GM12878 (cell line): ENCODE data around the gene LY6G5C. TPM values are rescaled to one million over a fixed set of nuclear protein-coding genes. Genes with fewer than 3 reads are reported as not detected.

Experiments used
- ATF3 ChIP-seq: IDR thresholded peaks from 2 replicates; pipeline ENCODE4 v1.6.1; 2011; ENCODE audit warnings: low read depth, mild to moderate bottlenecking, low read length, moderate library complexity, borderline replicate concordance; ENCODE audit errors: extremely low read depth
- DPF2 ChIP-seq: fragments of 450-650 bp; IDR thresholded peaks from 2 replicates; pipeline ENCODE4 v1.6.1; 2017; ENCODE audit warnings: mild to moderate bottlenecking
- ESRRA ChIP-seq: IDR thresholded peaks from 2 replicates; pipeline ENCODE4 v1.6.1; 2012; ENCODE audit warnings: mild to moderate bottlenecking, low read length, improper control_type of control experiment
- MYB ChIP-seq: fragments of 150-350 bp; IDR thresholded peaks from 2 replicates; pipeline ENCODE4 v1.6.1; 2014; ENCODE audit warnings: mild to moderate bottlenecking, low read depth, low read length, borderline replicate concordance
- NFXL1 ChIP-seq: fragments of 450-650 bp; IDR thresholded peaks from 2 replicates; pipeline ENCODE4 v1.6.1; 2017; ENCODE audit warnings: antibody characterized with exemption, mild to moderate bottlenecking, borderline replicate concordance
- NFYB ChIP-seq: IDR thresholded peaks from 2 replicates; pipeline ENCODE4 v1.6.1; 2011; ENCODE audit warnings: low read depth, mild to moderate bottlenecking, low read length, improper control_type of control experiment, moderate library complexity; ENCODE audit not compliant: insufficient read depth
- POU2F2 ChIP-seq: IDR thresholded peaks from 3 replicates; pipeline ENCODE4 v1.6.1; 2011; ENCODE audit warnings: low read depth, mild to moderate bottlenecking, low read length, borderline replicate concordance
- SIN3A ChIP-seq: IDR thresholded peaks from 2 replicates; pipeline ENCODE4 v1.6.1; 2012; ENCODE audit warnings: low read depth, low read length, improper control_type of control experiment
- SP1 ChIP-seq: IDR thresholded peaks from one replicate; pipeline ENCODE4 v1.6.1; 2011; ENCODE audit warnings: low read depth, low read length
- SPI1 ChIP-seq: IDR thresholded peaks from 2 replicates; pipeline ENCODE4 v1.6.1; 2011; ENCODE audit warnings: low read depth, mild to moderate bottlenecking, low read length, moderate library complexity, borderline replicate concordance; ENCODE audit not compliant: insufficient read depth
- TCF12 ChIP-seq: IDR thresholded peaks from 2 replicates; pipeline ENCODE4 v1.6.1; 2011; ENCODE audit warnings: low read depth, mild to moderate bottlenecking, low read length
- ZNF384 ChIP-seq: IDR thresholded peaks from 2 replicates; pipeline ENCODE4 v1.6.1; 2012; ENCODE audit warnings: low read depth, mild to moderate bottlenecking, low read length, improper control_type of control experiment, borderline replicate concordance
- ZZZ3 ChIP-seq: IDR thresholded peaks from 2 replicates; pipeline ENCODE4 v1.6.1; 2011; ENCODE audit warnings: low read depth; ENCODE audit not compliant: control insufficient read depth, insufficient read length
- polyA plus RNA-seq, 11 experiments: library from polyadenylated mRNA; depleted of rRNA in 4 of 11; unstranded in 6 of 11; stranded (reverse) in 5 of 11; fragments of >200 nt; fragmentation: Nextera tagmentation in 4 of 11; fragmentation: Illumina TruSeq in 1 of 11; extraction: Ambion mirVana in 4 of 11; extraction: Trizol in 1 of 11; gene quantifications; 1 replicate in 1 of 11; 2 replicates in 10 of 11; pipeline versions ENCODE4 v1.2.1 to v1.2.3, GENCODE V29; 2011 to 2016; ENCODE audit warnings: inconsistent platforms in 2 of 11, missing spikeins in 2 of 11, low read depth in 1 of 11
- total RNA-seq, 4 experiments: library from RNA; depleted of rRNA in 3 of 4; stranded (reverse); fragments of >200 nt in 3 of 4; fragmentation: Illumina TruSeq in 1 of 4; extraction: Trizol in 1 of 4; gene quantifications; 2 replicates each; pipeline versions ENCODE4 v1.2.1 to v1.2.3, GENCODE V29; 2013 to 2021
- TF ChIP-seq, protein P1 (sequence below): fragments of 450-650 bp; IDR thresholded peaks from 2 replicates; pipeline ENCODE4 v1.6.1; 2017; ENCODE audit warnings: mild to moderate bottlenecking, low read depth, inconsistent platforms; ENCODE audit not compliant: poor library complexity, severe bottlenecking
- TF ChIP-seq, protein P2 (sequence below): fragments of 450-650 bp; IDR thresholded peaks from 2 replicates; pipeline ENCODE4 v1.6.1; 2016; ENCODE audit warnings: mild to moderate bottlenecking
- TF ChIP-seq, protein P3 (sequence below): fragments of 450-650 bp; IDR thresholded peaks from 2 replicates; pipeline ENCODE4 v1.6.1; 2018; ENCODE audit warnings: borderline replicate concordance, mild to moderate bottlenecking; ENCODE audit not compliant: partially characterized antibody
- TF ChIP-seq, protein P4 (sequence below): fragments of 450-650 bp; IDR thresholded peaks from 2 replicates; pipeline ENCODE4 v1.6.1; 2017; ENCODE audit warnings: mild to moderate bottlenecking, moderate library complexity
- TF ChIP-seq, protein P5 (sequence below): fragments of 450-650 bp; IDR thresholded peaks from 2 replicates; pipeline ENCODE4 v1.6.1; 2014; ENCODE audit warnings: mild to moderate bottlenecking

Gene LY6G5C
- total and polyA plus RNA-seq, 10 of the 15 experiments (the other 5 are each of a cell fraction or from before 2014, with no cell fraction given): 0.76 to 6.1 (median 1.7) TPM

GRCh38 chr6:31729515-31729978, 48.7 kb upstream of the LY6G5C start (continued):
- TF ChIP-seq, protein P1, sequence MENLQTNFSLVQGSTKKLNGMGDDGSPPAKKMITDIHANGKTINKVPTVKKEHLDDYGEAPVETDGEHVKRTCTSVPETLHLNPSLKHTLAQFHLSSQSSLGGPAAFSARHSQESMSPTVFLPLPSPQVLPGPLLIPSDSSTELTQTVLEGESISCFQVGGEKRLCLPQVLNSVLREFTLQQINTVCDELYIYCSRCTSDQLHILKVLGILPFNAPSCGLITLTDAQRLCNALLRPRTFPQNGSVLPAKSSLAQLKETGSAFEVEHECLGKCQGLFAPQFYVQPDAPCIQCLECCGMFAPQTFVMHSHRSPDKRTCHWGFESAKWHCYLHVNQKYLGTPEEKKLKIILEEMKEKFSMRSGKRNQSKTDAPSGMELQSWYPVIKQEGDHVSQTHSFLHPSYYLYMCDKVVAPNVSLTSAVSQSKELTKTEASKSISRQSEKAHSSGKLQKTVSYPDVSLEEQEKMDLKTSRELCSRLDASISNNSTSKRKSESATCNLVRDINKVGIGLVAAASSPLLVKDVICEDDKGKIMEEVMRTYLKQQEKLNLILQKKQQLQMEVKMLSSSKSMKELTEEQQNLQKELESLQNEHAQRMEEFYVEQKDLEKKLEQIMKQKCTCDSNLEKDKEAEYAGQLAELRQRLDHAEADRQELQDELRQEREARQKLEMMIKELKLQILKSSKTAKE: no peak
- TF ChIP-seq, protein P2, sequence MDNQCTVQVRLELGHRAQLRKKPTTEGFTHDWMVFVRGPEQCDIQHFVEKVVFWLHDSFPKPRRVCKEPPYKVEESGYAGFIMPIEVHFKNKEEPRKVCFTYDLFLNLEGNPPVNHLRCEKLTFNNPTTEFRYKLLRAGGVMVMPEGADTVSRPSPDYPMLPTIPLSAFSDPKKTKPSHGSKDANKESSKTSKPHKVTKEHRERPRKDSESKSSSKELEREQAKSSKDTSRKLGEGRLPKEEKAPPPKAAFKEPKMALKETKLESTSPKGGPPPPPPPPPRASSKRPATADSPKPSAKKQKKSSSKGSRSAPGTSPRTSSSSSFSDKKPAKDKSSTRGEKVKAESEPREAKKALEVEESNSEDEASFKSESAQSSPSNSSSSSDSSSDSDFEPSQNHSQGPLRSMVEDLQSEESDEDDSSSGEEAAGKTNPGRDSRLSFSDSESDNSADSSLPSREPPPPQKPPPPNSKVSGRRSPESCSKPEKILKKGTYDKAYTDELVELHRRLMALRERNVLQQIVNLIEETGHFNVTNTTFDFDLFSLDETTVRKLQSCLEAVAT: peak; percentile 74; the same call in 1 of the 2 replicates
- no peak for TF ChIP-seq NFXL1
- no peak for TF ChIP-seq ZZZ3
- TF ChIP-seq ESRRA: 0 out of 2 replicates have a peak, but pooled peaks have one; percentile 14
- peak; percentile 57; the same call in 1 of the 2 replicates for TF ChIP-seq TCF12
- no peak for TF ChIP-seq MYB
- TF ChIP-seq SIN3A: peak; percentile 69
- no peak for TF ChIP-seq POU2F2
- TF ChIP-seq DPF2: no peak; the same call in 1 of the 2 replicates
- TF ChIP-seq SP1: peak; percentile 42
- no peak for TF ChIP-seq ZNF384
- TF ChIP-seq, protein P3, sequence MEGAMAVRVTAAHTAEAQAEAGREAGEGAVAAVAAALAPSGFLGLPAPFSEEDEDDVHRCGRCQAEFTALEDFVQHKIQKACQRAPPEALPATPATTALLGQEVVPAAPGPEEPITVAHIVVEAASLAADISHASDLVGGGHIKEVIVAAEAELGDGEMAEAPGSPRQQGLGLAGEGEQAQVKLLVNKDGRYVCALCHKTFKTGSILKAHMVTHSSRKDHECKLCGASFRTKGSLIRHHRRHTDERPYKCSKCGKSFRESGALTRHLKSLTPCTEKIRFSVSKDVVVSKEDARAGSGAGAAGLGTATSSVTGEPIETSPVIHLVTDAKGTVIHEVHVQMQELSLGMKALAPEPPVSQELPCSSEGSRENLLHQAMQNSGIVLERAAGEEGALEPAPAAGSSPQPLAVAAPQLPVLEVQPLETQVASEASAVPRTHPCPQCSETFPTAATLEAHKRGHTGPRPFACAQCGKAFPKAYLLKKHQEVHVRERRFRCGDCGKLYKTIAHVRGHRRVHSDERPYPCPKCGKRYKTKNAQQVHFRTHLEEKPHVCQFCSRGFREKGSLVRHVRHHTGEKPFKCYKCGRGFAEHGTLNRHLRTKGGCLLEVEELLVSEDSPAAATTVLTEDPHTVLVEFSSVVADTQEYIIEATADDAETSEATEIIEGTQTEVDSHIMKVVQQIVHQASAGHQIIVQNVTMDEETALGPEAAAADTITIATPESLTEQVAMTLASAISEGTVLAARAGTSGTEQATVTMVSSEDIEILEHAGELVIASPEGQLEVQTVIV: no peak
- TF ChIP-seq, protein P4, sequence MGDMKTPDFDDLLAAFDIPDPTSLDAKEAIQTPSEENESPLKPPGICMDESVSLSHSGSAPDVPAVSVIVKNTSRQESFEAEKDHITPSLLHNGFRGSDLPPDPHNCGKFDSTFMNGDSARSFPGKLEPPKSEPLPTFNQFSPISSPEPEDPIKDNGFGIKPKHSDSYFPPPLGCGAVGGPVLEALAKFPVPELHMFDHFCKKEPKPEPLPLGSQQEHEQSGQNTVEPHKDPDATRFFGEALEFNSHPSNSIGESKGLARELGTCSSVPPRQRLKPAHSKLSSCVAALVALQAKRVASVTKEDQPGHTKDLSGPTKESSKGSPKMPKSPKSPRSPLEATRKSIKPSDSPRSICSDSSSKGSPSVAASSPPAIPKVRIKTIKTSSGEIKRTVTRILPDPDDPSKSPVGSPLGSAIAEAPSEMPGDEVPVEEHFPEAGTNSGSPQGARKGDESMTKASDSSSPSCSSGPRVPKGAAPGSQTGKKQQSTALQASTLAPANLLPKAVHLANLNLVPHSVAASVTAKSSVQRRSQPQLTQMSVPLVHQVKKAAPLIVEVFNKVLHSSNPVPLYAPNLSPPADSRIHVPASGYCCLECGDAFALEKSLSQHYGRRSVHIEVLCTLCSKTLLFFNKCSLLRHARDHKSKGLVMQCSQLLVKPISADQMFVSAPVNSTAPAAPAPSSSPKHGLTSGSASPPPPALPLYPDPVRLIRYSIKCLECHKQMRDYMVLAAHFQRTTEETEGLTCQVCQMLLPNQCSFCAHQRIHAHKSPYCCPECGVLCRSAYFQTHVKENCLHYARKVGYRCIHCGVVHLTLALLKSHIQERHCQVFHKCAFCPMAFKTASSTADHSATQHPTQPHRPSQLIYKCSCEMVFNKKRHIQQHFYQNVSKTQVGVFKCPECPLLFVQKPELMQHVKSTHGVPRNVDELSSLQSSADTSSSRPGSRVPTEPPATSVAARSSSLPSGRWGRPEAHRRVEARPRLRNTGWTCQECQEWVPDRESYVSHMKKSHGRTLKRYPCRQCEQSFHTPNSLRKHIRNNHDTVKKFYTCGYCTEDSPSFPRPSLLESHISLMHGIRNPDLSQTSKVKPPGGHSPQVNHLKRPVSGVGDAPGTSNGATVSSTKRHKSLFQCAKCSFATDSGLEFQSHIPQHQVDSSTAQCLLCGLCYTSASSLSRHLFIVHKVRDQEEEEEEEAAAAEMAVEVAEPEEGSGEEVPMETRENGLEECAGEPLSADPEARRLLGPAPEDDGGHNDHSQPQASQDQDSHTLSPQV: no peak
- TF ChIP-seq, protein P5, sequence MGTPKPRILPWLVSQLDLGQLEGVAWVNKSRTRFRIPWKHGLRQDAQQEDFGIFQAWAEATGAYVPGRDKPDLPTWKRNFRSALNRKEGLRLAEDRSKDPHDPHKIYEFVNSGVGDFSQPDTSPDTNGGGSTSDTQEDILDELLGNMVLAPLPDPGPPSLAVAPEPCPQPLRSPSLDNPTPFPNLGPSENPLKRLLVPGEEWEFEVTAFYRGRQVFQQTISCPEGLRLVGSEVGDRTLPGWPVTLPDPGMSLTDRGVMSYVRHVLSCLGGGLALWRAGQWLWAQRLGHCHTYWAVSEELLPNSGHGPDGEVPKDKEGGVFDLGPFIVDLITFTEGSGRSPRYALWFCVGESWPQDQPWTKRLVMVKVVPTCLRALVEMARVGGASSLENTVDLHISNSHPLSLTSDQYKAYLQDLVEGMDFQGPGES: 0 out of 2 replicates have a peak, but pooled peaks have one; percentile 50
- no peak for TF ChIP-seq NFYB
- TF ChIP-seq SPI1: no peak
- no peak for TF ChIP-seq ATF3
